Uterus (tissue), 2 donors: ENCODE data around the gene NUDT4.

Experiments used
- CTCF ChIP-seq, 4 experiments: fragments of 200-600 bp in 2 of 4; fragments of 450-650 bp in 2 of 4; sonication (generic) in 2 of 4; IDR thresholded peaks; one replicate each; pipeline ENCODE4 v1.5.1; 2016 to 2019; ENCODE audit warnings: antibody characterized with exemption in 4 of 4, mild to moderate bottlenecking in 2 of 4, moderate library complexity in 1 of 4
- POLR2A ChIP-seq, 2 donors: fragments of 450-650 bp; IDR thresholded peaks; one replicate each; pipeline ENCODE4 v1.6.1; 2016; ENCODE audit warnings: antibody characterized with exemption in 2 of 2, mild to moderate bottlenecking in 1 of 2, moderate library complexity in 1 of 2

- TF ChIP-seq CTCF (IDR thresholded peaks at IDR 0.05), result no peak
- TF ChIP-seq POLR2A (IDR thresholded peaks at IDR 0.05), result no peak
Observed at GRCh38 chr12:93429448-93429847, 51.7 kb downstream of the NUDT4 start.
